ENCODE measurements around the gene ASTN2. TPM values are rescaled to one million over a fixed set of nuclear protein-coding genes. Genes with fewer than 3 reads are reported as not detected.

ASTN2 gene
- total and polyA plus RNA-seq, 10 of the 15 experiments (the other 5 are each of a cell fraction or from before 2014, with no cell fraction given) = 1.4 to 15.7 (median 7.0) TPM

- Histone ChIP-seq H3K4me1 (ENCODE audit: control insufficient read depth, insufficient read depth, low read length) (no peaks in the 10 kb centered on the region), H3K27ac (ENCODE audit: control insufficient read depth, insufficient read depth) (no peak overlapping the region), H3K36me3 (ENCODE audit: control insufficient read depth in 2 of 2, insufficient read depth in 2 of 2, low read length in 1 of 2) (no peaks in the 10 kb centered on the region), H3K4me2 (ENCODE audit: control insufficient read depth, insufficient read depth) (no peak overlapping the region), H4K20me1 (ENCODE audit: control insufficient read depth, insufficient read depth) (no peaks in the 10 kb centered on the region), H3K79me2 (ENCODE audit: control insufficient read depth, insufficient read depth, low read length) (no peaks in the 10 kb centered on the region), H3K27me3 (replicated peaks in 1 of 2; ENCODE audit: control insufficient read depth in 2 of 2, insufficient read depth in 2 of 2, low read length in 1 of 2) (no peaks in the 10 kb centered on the region), H2AFZ (ENCODE audit: control insufficient read depth, low read depth, low read length) (no peak overlapping the region), H3K4me3 (no peak overlapping the region), H3K9me3 (replicated peaks; ENCODE audit: control insufficient read depth, insufficient read depth, low read length) (no peaks in the 10 kb centered on the region), H3K9ac (ENCODE audit: control insufficient read depth, insufficient read depth, low read length) (no peak overlapping the region)
- no TSS peak for BruUV-seq (replicated peaks)
- no peak for ATAC-seq
- in situ Hi-C loops (cut with MboI) = no loop called here
- ChIA-PET CTCF (interaction anchor here (0.8 kb wide), 1 partner anchor 42 kb away, joined by 3 read pairs; no protein-coding TSS in a partner anchor), SMC1A (ENCODE audit: uncharacterized antibody, unreplicated experiment) (no interaction called here), POLR2A (no interaction called here), RAD21 (ENCODE audit: unreplicated experiment) (no interaction called here)
- 93% methylated on average over 2 of the region's 2 CpGs for WGBS (ENCODE audit: insufficient coverage, insufficient replicate concordance, low lambda C conversion rate, missing lambda C conversion rate)
- intact Hi-C loops (cut with micrococcal nuclease; ENCODE audit: unreplicated experiment) = no loop called here
- DNase-seq (ENCODE audit: low read depth, low spot score) = no peak
- FAIRE-seq = no peak
- TF ChIP-seq HDAC6 (IDR thresholded peaks at IDR 0.05; ENCODE audit: unreplicated experiment) (no peak), ZBTB11 (CRISPR knock-in tag; IDR thresholded peaks at IDR 0.05) (no peak), SPI1 (IDR thresholded peaks at IDR 0.05; ENCODE audit: borderline replicate concordance, insufficient read depth, low read depth, low read length) (no peak), ZNF384 (IDR thresholded peaks at IDR 0.05; ENCODE audit: borderline replicate concordance, low read depth, low read length) (no peak), NR2F1 (conservative IDR thresholded peaks at IDR 0.05) (no peak), EGR1 (IDR thresholded peaks at IDR 0.05; ENCODE audit: borderline replicate concordance in 1 of 2, low read depth in 2 of 2, low read length in 2 of 2) (no peak), NR2C1 (IDR thresholded peaks at IDR 0.05) (no peak)
- TF ChIP-seq, protein P1, sequence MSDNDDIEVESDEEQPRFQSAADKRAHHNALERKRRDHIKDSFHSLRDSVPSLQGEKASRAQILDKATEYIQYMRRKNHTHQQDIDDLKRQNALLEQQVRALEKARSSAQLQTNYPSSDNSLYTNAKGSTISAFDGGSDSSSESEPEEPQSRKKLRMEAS (IDR thresholded peaks at IDR 0.05; ENCODE audit: low read depth, low read length) = no peak
- TF ChIP-seq, protein P2, sequence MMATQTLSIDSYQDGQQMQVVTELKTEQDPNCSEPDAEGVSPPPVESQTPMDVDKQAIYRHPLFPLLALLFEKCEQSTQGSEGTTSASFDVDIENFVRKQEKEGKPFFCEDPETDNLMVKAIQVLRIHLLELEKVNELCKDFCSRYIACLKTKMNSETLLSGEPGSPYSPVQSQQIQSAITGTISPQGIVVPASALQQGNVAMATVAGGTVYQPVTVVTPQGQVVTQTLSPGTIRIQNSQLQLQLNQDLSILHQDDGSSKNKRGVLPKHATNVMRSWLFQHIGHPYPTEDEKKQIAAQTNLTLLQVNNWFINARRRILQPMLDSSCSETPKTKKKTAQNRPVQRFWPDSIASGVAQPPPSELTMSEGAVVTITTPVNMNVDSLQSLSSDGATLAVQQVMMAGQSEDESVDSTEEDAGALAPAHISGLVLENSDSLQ (IDR thresholded peaks at IDR 0.05) = no peak
- TF ChIP-seq, protein P3, sequence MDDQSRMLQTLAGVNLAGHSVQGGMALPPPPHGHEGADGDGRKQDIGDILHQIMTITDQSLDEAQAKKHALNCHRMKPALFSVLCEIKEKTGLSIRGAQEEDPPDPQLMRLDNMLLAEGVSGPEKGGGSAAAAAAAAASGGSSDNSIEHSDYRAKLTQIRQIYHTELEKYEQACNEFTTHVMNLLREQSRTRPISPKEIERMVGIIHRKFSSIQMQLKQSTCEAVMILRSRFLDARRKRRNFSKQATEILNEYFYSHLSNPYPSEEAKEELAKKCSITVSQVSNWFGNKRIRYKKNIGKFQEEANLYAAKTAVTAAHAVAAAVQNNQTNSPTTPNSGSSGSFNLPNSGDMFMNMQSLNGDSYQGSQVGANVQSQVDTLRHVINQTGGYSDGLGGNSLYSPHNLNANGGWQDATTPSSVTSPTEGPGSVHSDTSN (IDR thresholded peaks at IDR 0.05; ENCODE audit: insufficient replicate concordance, low read depth, low read length) = no peak
- TF ChIP-seq, protein P4, sequence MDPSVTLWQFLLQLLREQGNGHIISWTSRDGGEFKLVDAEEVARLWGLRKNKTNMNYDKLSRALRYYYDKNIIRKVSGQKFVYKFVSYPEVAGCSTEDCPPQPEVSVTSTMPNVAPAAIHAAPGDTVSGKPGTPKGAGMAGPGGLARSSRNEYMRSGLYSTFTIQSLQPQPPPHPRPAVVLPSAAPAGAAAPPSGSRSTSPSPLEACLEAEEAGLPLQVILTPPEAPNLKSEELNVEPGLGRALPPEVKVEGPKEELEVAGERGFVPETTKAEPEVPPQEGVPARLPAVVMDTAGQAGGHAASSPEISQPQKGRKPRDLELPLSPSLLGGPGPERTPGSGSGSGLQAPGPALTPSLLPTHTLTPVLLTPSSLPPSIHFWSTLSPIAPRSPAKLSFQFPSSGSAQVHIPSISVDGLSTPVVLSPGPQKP (IDR thresholded peaks at IDR 0.05; ENCODE audit: low read depth, low read length) = no peak
These were observed 815.4 kb downstream of the ASTN2 start for GRCh38 chr9:116599342-116599884.
